ENCODE data around the gene RBMS3. TPM values are rescaled to one million over a fixed set of nuclear protein-coding genes. Genes with fewer than 3 reads are reported as not detected.

Gene RBMS3
- total and polyA plus RNA-seq, 2 of the 8 experiments (the other 6 are each of a cell fraction or from before 2014, with no cell fraction given) = 3.7 to 6.9 TPM

- H3K18ac ChIP-seq (ENCODE audit: extremely low read depth, low read length) = no peak overlapping the region
- no peak overlapping the region for H2AFZ ChIP-seq (ENCODE audit: low read length)
- H3K27ac ChIP-seq (ENCODE audit: low read depth, low read length) = no peak overlapping the region
- H3K4me1 ChIP-seq (replicated peaks in 1 of 4; ENCODE audit: control insufficient read depth in 3 of 4, insufficient read depth in 4 of 4, low read length in 3 of 4) = peaks cover 0 to 4% (median 2%) of the 10 kb centered on the region in 4 experiments; a peak in 2 of 7 replicates
- H2BK120ac ChIP-seq (replicated peaks; ENCODE audit: low read depth, low read length) = no peak overlapping the region
- no peak overlapping the region for H2BK5ac ChIP-seq (ENCODE audit: low read depth, low read length)
- H2BK12ac ChIP-seq (ENCODE audit: low read depth, low read length) = no peak overlapping the region
- no peak overlapping the region for H2BK20ac ChIP-seq (ENCODE audit: low read length)
- H4K5ac ChIP-seq (ENCODE audit: insufficient read length, low read depth, low read length) = no peak overlapping the region
- 0 out of 2 replicates have a peak, but pooled peaks have one; percentile 13 for TF ChIP-seq BACH1 (IDR thresholded peaks at IDR 0.05; ENCODE audit: low read length)
- no peak for TF ChIP-seq ASH2L (IDR thresholded peaks at IDR 0.05; ENCODE audit: low read length)
- no peak for TF ChIP-seq HDAC6 (IDR thresholded peaks at IDR 0.05; ENCODE audit: low read depth, low read length)
- H3K27me3 ChIP-seq (replicated peaks in 1 of 4; ENCODE audit: control insufficient read depth in 3 of 4, extremely low read depth in 1 of 4, insufficient read depth in 3 of 4, low read length in 3 of 4) = no peaks in the 10 kb centered on the region
- no peak overlapping the region for H4K8ac ChIP-seq (ENCODE audit: extremely low read depth, insufficient read depth, low read length)
- no peak overlapping the region for H3K4me3 ChIP-seq (ENCODE audit: extremely low read depth in 1 of 4, insufficient read depth in 2 of 4, low read depth in 3 of 4, low read length in 4 of 4)
- no peak overlapping the region for H2BK15ac ChIP-seq (ENCODE audit: low read length)
- H3K9ac ChIP-seq (replicated peaks in 1 of 4; ENCODE audit: extremely low read depth in 1 of 4, low read depth in 3 of 4, low read length in 3 of 4) = no peak overlapping the region
- FAIRE-seq (no peak), DNase-seq (ENCODE audit: low read depth in 1 of 2, low spot score in 2 of 2) (no peak)
- H3K36me3 ChIP-seq (ENCODE audit: control insufficient read depth in 2 of 4, insufficient read depth in 4 of 4, low read length in 3 of 4) = no peaks in the 10 kb centered on the region; a peak in 1 of 8 replicates
- H3K79me2 ChIP-seq (ENCODE audit: control insufficient read depth in 1 of 2, insufficient read depth in 2 of 2, low read length in 2 of 2) = no peaks in the 10 kb centered on the region
- H3K14ac ChIP-seq (ENCODE audit: insufficient read length) = no peak overlapping the region
- no peak overlapping the region for H3K4ac ChIP-seq (replicated peaks; ENCODE audit: insufficient read length, low read depth, low read length)
- CTCF ChIA-PET (ENCODE audit: partially characterized antibody) = no interaction called here
- H3K4me2 ChIP-seq (ENCODE audit: insufficient read depth in 1 of 2, low read depth in 2 of 2, low read length in 2 of 2) = no peak overlapping the region
- WGBS, 2 experiments (ENCODE audit: extremely low coverage in 1 of 2, insufficient coverage in 1 of 2, insufficient read length in 1 of 2, insufficient replicate concordance in 2 of 2, low coverage in 1 of 2, low lambda C conversion rate in 2 of 2, missing lambda C conversion rate in 1 of 2) = 97% methylated on average over 1 of the region's 1 CpG; no CpG with 5 or more reads in 1 of the 2 experiments
- no peak overlapping the region for H2AK5ac ChIP-seq (ENCODE audit: low read depth, low read length)
- H4K91ac ChIP-seq (replicated peaks; ENCODE audit: insufficient read length, low read length) = no peak overlapping the region
- H3K23me2 ChIP-seq (ENCODE audit: low read depth, low read length) = no peaks in the 10 kb centered on the region; the same call in 1 of the 2 replicates
- no peaks in the 10 kb centered on the region for H4K20me1 ChIP-seq (replicated peaks in 1 of 2; ENCODE audit: control insufficient read depth in 1 of 2, insufficient read depth in 2 of 2, low read length in 2 of 2)
- no peak overlapping the region for H3K23ac ChIP-seq (ENCODE audit: insufficient read length)
- POLR2A ChIA-PET (ENCODE audit: partially characterized antibody) = no interaction called here
- no peaks in the 10 kb centered on the region for H3K79me1 ChIP-seq (ENCODE audit: low read depth, low read length)
- H3K56ac ChIP-seq (replicated peaks; ENCODE audit: insufficient read length, low read depth, low read length) = no peak overlapping the region
- no peaks in the 10 kb centered on the region for H3K9me3 ChIP-seq (ENCODE audit: insufficient read depth in 2 of 2, low read depth in 1 of 2, low read length in 1 of 2)
Measured at GRCh38 chr3:29763115-29763514, 482.2 kb downstream of the RBMS3 start.
